HepG2 (cell line): Measurements from ENCODE around the gene HERC6. TPM values are rescaled to one million over a fixed set of nuclear protein-coding genes. Genes with fewer than 3 reads are reported as not detected.

Experiments used
- ATAC-seq: fragments of 200-7000 bp; cut with Tn5 transposase; 3 replicates; pipeline ENCODE4 v1.9.1; 2020; ENCODE audit warnings: mild to moderate bottlenecking, moderate library complexity
- BruUV-seq: library from RNA; stranded (reverse); fragments of 400-500 nt; replicated peaks from 2 replicates; lab custom pipeline; 2021; lab: Mats Ljungman, UMichigan
- CTCF ChIA-PET: fragments of 300-600 bp; formaldehyde crosslinking; extraction: SDS; loops from one replicate; lab custom pipeline; 2021; ENCODE audit warnings: low total read pairs, inconsistent platforms, low intra/inter-chr PET ratio; lab: Yijun Ruan, JAX
- POLR2A ChIA-PET: fragments of 350-600 bp; sonication (Branson Sonifier 250); formaldehyde crosslinking; loops from one replicate; lab custom pipeline; 2020; ENCODE audit warnings: antibody characterized with exemption, inconsistent platforms; lab: Yijun Ruan, JAX
- DNase-seq: peaks from one replicate; pipeline ENCODE4 v3.0.0-alpha.2; 2015; ENCODE audit warnings: low spot score
- FAIRE-seq: peaks from 3 replicates; lab custom pipeline; 2011; peaks lifted over from hg19 to GRCh38; lab: Jason Lieb, UNC
- H2AFZ ChIP-seq: one replicate; pipeline ENCODE4 v1.6.1; 2011; ENCODE audit warnings: low read length, inconsistent platforms
- H3K27ac ChIP-seq: fragments of 300-600 bp; 3 replicates; pipeline ENCODE4 v1.8.0; 2011; ENCODE audit warnings: mixed run types, mild to moderate bottlenecking, mixed read lengths, low read length, inconsistent platforms; ENCODE audit not compliant: insufficient read depth; ENCODE audit errors: extremely low read length
- H3K27me3 ChIP-seq, 2 experiments: fragments of 200-600 bp in 1 of 2; 2 replicates in 1 of 2; 3 replicates in 1 of 2; pipeline versions ENCODE4 v1.6.0 to v1.8.0; 2011; ENCODE audit warnings: low read length in 2 of 2, mild to moderate bottlenecking in 2 of 2, moderate library complexity in 2 of 2, inconsistent platforms in 1 of 2; ENCODE audit not compliant: insufficient read depth in 2 of 2, control insufficient read depth in 1 of 2
- H3K36me3 ChIP-seq, 2 experiments: fragments of 200-600 bp in 1 of 2; replicated peaks in 1 of 2; 2 replicates in 1 of 2; 3 replicates in 1 of 2; pipeline versions ENCODE4 v1.5.1 to v1.8.0; 2011; ENCODE audit warnings: low read length in 2 of 2, inconsistent platforms in 1 of 2; ENCODE audit not compliant: insufficient read depth in 2 of 2, control insufficient read depth in 1 of 2
- H3K4me1 ChIP-seq: 2 replicates; pipeline ENCODE4 v1.5.1; 2012; ENCODE audit warnings: low read length, inconsistent platforms; ENCODE audit not compliant: insufficient read depth
- H3K4me2 ChIP-seq: 2 replicates; pipeline ENCODE4 v1.6.0; 2011; ENCODE audit warnings: low read depth, low read length, inconsistent platforms
- H3K4me3 ChIP-seq, 3 experiments: fragments of 200-600 bp in 1 of 3; sonication (generic), shearing (Covaris generic) in 1 of 3; replicated peaks in 1 of 3; 2 replicates each; pipeline ENCODE4 v1.5.1; 2011 to 2016; ENCODE audit warnings: low read length in 3 of 3, inconsistent platforms in 2 of 3, low read depth in 2 of 3, mild to moderate bottlenecking in 2 of 3, control low read depth in 1 of 3, mixed read lengths in 1 of 3; ENCODE audit not compliant: insufficient read depth in 1 of 3
- H3K79me2 ChIP-seq: one replicate; pipeline ENCODE4 v1.6.1; 2011; ENCODE audit warnings: low read length, inconsistent platforms; ENCODE audit not compliant: insufficient read depth
- H3K9ac ChIP-seq: 2 replicates; pipeline ENCODE4 v1.6.0; 2011; ENCODE audit warnings: mild to moderate bottlenecking, low read depth, low read length, inconsistent platforms; ENCODE audit not compliant: insufficient read depth
- H3K9me3 ChIP-seq: 2 replicates; pipeline ENCODE4 v1.5.1; 2012; ENCODE audit warnings: mild to moderate bottlenecking, low read length
- H4K20me1 ChIP-seq: 2 replicates; pipeline ENCODE4 v1.6.0; 2011; ENCODE audit warnings: inconsistent platforms, mild to moderate bottlenecking, low read length, moderate library complexity; ENCODE audit not compliant: insufficient read depth
- AGO2 ChIP-seq: fragments of 200-400 bp; formaldehyde crosslinking; optimal IDR thresholded peaks from 2 replicates; pipeline ENCODE3; 2017; ENCODE audit warnings: mild to moderate bottlenecking, low read depth, low read length, moderate library complexity
- EP300 ChIP-seq, 3 experiments: sonication (generic) in 1 of 3; formaldehyde crosslinking in 1 of 3; IDR thresholded peaks; 2 replicates each; pipeline versions ENCODE4 v1.5.1 to v1.6.1; 2011 to 2020; ENCODE audit warnings: low read depth in 2 of 3, low read length in 2 of 3, borderline replicate concordance in 1 of 3, improper control_type of control experiment in 1 of 3, mild to moderate bottlenecking in 1 of 3, missing genetic modification reagents in 1 of 3, moderate library complexity in 1 of 3
- NRL ChIP-seq: sonication (generic); formaldehyde crosslinking; IDR thresholded peaks from 2 replicates; pipeline ENCODE4 v1.5.0; 2020; ENCODE audit warnings: missing genetic modification reagents, mild to moderate bottlenecking, moderate library complexity, borderline replicate concordance
- PHB2 ChIP-seq: fragments of 450-650 bp; IDR thresholded peaks from 2 replicates; pipeline ENCODE4 v1.6.1; 2018; ENCODE audit not compliant: partially characterized antibody
- SAFB2 ChIP-seq: sonication (generic); formaldehyde crosslinking; IDR thresholded peaks from 2 replicates; pipeline ENCODE4 v1.5.1; 2020; ENCODE audit warnings: missing genetic modification reagents, low read depth, mild to moderate bottlenecking, borderline replicate concordance
- TBX3 ChIP-seq: fragments of 450-650 bp; IDR thresholded peaks from 2 replicates; pipeline ENCODE4 v1.6.1; 2017; ENCODE audit warnings: antibody characterized with exemption, mild to moderate bottlenecking, inconsistent platforms, borderline replicate concordance
- ZFP1 ChIP-seq: IDR thresholded peaks from 2 replicates; pipeline ENCODE4 v1.6.1; 2016
- ZNF274 ChIP-seq: sonication (generic); formaldehyde crosslinking; IDR thresholded peaks from 2 replicates; pipeline ENCODE4 v1.5.1; 2020; ENCODE audit warnings: mild to moderate bottlenecking, missing genetic modification reagents
- WGBS: methylation state at CpG from one replicate; pipeline ENCODE4 v1.1.6; 2017; ENCODE audit warnings: low lambda C conversion rate; 5-methylcytosine and 5-hydroxymethylcytosine counted together
- in situ Hi-C: cut with HindIII; loops from 2 replicates; pipeline ENCODE4 v1.10.0; 2017; ENCODE audit warnings: low pct_unique_long_range_greater_than_20kb; ENCODE audit not compliant: extremely low pct_ligation_motif_present
- intact Hi-C: fragments of 100-400 bp; cut with micrococcal nuclease; formaldehyde crosslinking; loops from one replicate; pipeline ENCODE4 v1.10.0; 2022; ENCODE audit not compliant: unreplicated experiment
- polyA plus RNA-seq, 8 experiments: library from polyadenylated mRNA; depleted of rRNA in 3 of 8; stranded (reverse) in 7 of 8; unstranded in 1 of 8; fragments of >200 nt; fragmentation: Illumina TruSeq in 4 of 8; extraction: Trizol in 4 of 8; gene quantifications; 2 replicates each; pipeline versions ENCODE4 v1.2.1 to v1.2.3, GENCODE V29; 2011 to 2016; ENCODE audit warnings: low read depth in 4 of 8, missing spikeins in 1 of 8, mixed read lengths in 1 of 8; ENCODE audit not compliant: insufficient read depth in 1 of 8
- total RNA-seq, 5 experiments: library from RNA; depleted of rRNA; stranded (reverse); fragments of >200 nt; fragmentation: Illumina TruSeq; extraction: Trizol; gene quantifications; 2 replicates each; pipeline ENCODE4 v1.2.3, GENCODE V29; 2016; ENCODE audit warnings: low read depth in 1 of 5
- TF ChIP-seq, protein P1 (sequence below), 2 experiments: sonication (generic) in 1 of 2; formaldehyde crosslinking in 1 of 2; IDR thresholded peaks; 2 replicates each; pipeline versions ENCODE4 v1.4.0 to v1.6.1; 2016 to 2020; ENCODE audit warnings: borderline replicate concordance in 1 of 2, low read depth in 1 of 2, mild to moderate bottlenecking in 1 of 2, missing genetic modification reagents in 1 of 2
- TF ChIP-seq, protein P2 (sequence below): sonication (generic); formaldehyde crosslinking; IDR thresholded peaks from 2 replicates; pipeline ENCODE4 v1.4.0; 2020; ENCODE audit warnings: missing genetic modification reagents, borderline replicate concordance
- TF ChIP-seq, protein P3 (sequence below): sonication (generic); formaldehyde crosslinking; IDR thresholded peaks from 2 replicates; pipeline ENCODE4 v1.4.0; 2020; ENCODE audit warnings: mild to moderate bottlenecking, missing genetic modification reagents

HERC6 gene
- total and polyA plus RNA-seq, 2 of the 13 experiments (the other 11 are each of a cell fraction or from before 2014, with no cell fraction given): 0.50 to 2.0 TPM

DNA sequence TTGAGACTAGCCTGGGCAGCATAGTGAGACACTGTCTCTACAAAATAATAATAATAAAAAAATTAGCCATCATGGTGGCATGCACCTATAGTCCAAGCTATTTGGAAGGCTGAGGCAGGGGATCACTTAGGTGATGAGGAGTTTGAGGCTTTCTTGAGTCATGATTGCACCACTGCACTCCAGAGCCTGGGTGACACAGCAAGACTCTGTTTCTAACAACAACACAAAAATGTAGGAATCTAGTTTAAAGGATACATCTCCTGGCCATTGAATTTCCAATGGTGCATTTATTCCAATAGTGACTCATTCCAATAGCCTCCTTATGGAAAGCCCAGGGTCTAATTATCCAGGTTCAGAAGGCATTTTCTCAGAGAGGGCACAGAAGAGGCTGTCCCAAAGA, 21.9 kb upstream of the HERC6 start:
- in situ Hi-C loops: no loop called here

DNA sequence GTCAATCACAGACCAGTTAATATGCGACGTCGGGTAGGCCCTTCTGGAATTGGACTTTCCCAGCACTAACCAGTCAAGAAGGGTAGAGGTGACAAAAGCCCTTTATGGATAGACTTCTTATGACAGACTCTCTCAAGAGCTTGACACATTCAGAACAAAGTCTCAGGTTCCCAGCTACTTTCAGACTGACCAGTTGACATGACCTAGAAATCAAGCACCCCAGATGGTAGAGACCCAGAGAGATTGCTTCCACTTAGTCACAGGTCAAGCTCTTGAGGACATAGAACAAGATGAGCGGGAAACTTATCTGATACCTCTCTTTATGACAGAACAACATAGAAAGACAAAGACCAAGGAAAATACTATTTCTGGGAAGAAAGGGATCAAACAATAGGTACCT, 21.4 kb upstream of the HERC6 start:
- ATAC-seq (no peak), DNase-seq (no peak), FAIRE-seq (no peak)
- ChIA-PET POLR2A (no interaction called here), CTCF (no interaction called here)
- H3K4me2 ChIP-seq: no peak overlapping the region
- H3K9ac ChIP-seq: no peak overlapping the region
- H2AFZ ChIP-seq: no peak overlapping the region
- WGBS: 31% methylated on average over 4 of the region's 4 CpGs
- intact Hi-C loops (no loop called here), in situ Hi-C loops (no loop called here)
- no TSS peak for BruUV-seq
- no peak overlapping the region for H3K4me3 ChIP-seq
- H3K79me2 ChIP-seq: no peaks in the 10 kb centered on the region
- H3K9me3 ChIP-seq: 0 out of 2 replicates have a peak, but pooled peaks cover 5% of the 10 kb centered on the region
- H3K36me3 ChIP-seq: no peaks in the 10 kb centered on the region
- H4K20me1 ChIP-seq: no peaks in the 10 kb centered on the region
- H3K27me3 ChIP-seq: peaks cover 0 to 3% of the 10 kb centered on the region in 2 experiments; a peak in 1 of 5 replicates
- no peaks in the 10 kb centered on the region for H3K4me1 ChIP-seq
- no peak overlapping the region for H3K27ac ChIP-seq
- TF ChIP-seq ZNF274 (CRISPR knock-in tag) (no peak), SAFB2 (CRISPR knock-in tag) (no peak), AGO2 (no peak), EP300 (IDR thresholded peaks at IDR 0.05; ENCODE audit: low read depth in 2 of 2, low read length in 2 of 2) (no peak), EP300 (CRISPR knock-in tag; IDR thresholded peaks at IDR 0.05; ENCODE audit: borderline replicate concordance) (no peak), ZFP1 (no peak)
- TF ChIP-seq, protein P1, sequence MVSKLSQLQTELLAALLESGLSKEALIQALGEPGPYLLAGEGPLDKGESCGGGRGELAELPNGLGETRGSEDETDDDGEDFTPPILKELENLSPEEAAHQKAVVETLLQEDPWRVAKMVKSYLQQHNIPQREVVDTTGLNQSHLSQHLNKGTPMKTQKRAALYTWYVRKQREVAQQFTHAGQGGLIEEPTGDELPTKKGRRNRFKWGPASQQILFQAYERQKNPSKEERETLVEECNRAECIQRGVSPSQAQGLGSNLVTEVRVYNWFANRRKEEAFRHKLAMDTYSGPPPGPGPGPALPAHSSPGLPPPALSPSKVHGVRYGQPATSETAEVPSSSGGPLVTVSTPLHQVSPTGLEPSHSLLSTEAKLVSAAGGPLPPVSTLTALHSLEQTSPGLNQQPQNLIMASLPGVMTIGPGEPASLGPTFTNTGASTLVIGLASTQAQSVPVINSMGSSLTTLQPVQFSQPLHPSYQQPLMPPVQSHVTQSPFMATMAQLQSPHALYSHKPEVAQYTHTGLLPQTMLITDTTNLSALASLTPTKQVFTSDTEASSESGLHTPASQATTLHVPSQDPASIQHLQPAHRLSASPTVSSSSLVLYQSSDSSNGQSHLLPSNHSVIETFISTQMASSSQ (IDR thresholded peaks at IDR 0.05; ENCODE audit: low read depth): no peak
- TF ChIP-seq, protein P1 (CRISPR knock-in tag; IDR thresholded peaks at IDR 0.05; ENCODE audit: borderline replicate concordance): no peak
- TF ChIP-seq, protein P2, sequence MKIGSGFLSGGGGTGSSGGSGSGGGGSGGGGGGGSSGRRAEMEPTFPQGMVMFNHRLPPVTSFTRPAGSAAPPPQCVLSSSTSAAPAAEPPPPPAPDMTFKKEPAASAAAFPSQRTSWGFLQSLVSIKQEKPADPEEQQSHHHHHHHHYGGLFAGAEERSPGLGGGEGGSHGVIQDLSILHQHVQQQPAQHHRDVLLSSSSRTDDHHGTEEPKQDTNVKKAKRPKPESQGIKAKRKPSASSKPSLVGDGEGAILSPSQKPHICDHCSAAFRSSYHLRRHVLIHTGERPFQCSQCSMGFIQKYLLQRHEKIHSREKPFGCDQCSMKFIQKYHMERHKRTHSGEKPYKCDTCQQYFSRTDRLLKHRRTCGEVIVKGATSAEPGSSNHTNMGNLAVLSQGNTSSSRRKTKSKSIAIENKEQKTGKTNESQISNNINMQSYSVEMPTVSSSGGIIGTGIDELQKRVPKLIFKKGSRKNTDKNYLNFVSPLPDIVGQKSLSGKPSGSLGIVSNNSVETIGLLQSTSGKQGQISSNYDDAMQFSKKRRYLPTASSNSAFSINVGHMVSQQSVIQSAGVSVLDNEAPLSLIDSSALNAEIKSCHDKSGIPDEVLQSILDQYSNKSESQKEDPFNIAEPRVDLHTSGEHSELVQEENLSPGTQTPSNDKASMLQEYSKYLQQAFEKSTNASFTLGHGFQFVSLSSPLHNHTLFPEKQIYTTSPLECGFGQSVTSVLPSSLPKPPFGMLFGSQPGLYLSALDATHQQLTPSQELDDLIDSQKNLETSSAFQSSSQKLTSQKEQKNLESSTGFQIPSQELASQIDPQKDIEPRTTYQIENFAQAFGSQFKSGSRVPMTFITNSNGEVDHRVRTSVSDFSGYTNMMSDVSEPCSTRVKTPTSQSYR (CRISPR knock-in tag): no peak

More for the DNA sequence above, 21.9 kb upstream of the HERC6 start:
- Histone ChIP-seq H3K9me3 (0 out of 2 replicates have a peak, but pooled peaks cover 5% of the 10 kb centered on the region), H3K9ac (no peak overlapping the region), H3K4me2 (no peak overlapping the region), H3K27me3 (0 out of 5 replicates have a peak, but pooled peaks cover 0 to 3% of the 10 kb centered on the region in 2 experiments), H4K20me1 (no peaks in the 10 kb centered on the region), H3K27ac (no peak overlapping the region), H3K79me2 (no peaks in the 10 kb centered on the region), H3K4me3 (no peak overlapping the region), H2AFZ (no peak overlapping the region), H3K36me3 (no peaks in the 10 kb centered on the region), H3K4me1 (no peaks in the 10 kb centered on the region)
- FAIRE-seq: no peak
- ChIA-PET CTCF (no interaction called here), POLR2A (no interaction called here)
- ATAC-seq: no peak
- DNase-seq: no peak
- TF ChIP-seq NRL (CRISPR knock-in tag): no peak
- TF ChIP-seq PHB2: no peak
- TF ChIP-seq, protein P3, sequence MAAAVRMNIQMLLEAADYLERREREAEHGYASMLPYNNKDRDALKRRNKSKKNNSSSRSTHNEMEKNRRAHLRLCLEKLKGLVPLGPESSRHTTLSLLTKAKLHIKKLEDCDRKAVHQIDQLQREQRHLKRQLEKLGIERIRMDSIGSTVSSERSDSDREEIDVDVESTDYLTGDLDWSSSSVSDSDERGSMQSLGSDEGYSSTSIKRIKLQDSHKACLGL (CRISPR knock-in tag): no peak
- TF ChIP-seq TBX3: no peak
- no TSS peak for BruUV-seq
- intact Hi-C loops: no loop called here
